ENCODE data around the gene PRRC2A. TPM values are rescaled to one million over a fixed set of nuclear protein-coding genes. Genes with fewer than 3 reads are reported as not detected.

PRRC2A gene
- total RNA-seq = 100 to 1,000 TPM; 226 to 237 TPM

DNA sequence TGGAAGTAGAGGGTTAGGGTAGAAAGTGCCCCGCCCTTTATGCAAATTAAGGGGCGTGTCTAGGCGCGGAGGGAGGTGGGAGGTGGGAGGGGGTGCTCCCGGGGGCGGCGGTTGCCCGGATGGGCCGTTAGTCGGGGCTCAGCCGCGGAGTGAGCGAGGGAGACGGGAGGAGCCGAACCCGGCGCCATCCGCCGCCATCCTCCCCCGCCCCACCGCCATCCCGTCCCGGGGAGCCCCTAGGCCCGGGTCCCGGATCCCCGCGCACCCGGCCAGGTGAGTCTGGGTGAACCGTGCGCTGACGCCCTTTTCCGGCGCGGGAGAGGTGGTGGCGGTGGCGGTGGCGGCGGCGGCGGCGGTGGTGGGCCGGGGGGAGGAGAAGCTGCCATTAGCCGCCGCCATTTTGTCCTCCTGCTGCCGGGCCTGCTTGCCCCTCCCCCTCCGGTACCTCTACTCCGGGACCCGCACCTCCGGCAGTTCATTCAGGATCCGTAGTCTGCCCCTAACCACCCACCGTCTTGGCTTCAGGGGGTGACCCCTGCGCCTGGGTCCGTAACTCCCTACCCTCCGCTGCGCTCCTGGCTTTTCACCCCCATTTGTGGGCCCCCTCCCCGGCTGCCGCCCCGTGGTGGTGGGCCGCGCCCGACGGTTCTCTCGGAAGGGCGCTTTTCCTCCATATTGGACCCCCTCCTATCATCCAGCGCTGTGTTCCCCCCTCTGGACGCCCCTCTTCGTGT lies at the start of gene PRRC2A:
TSS of gene PRRC2A (plus strand) at position 130 of the 734 bp plus-strand sequence. CDS start 2,075 bp downstream, outside the sequence.
- Mint-ChIP-seq H3K36me3 (ENCODE audit: low read depth) (peaks cover 60% of the 10 kb centered on the region), H3K4me1 (peaks cover 32% of the 10 kb centered on the region), H3K4me3 (peak within 1 kb of the TSS; percentile 82), H3K27me3 (no peaks in the 10 kb centered on the region), H3K9me3 (no peaks in the 10 kb centered on the region), H3K27ac (peak within 1 kb of the TSS; percentile 96)
- peak; percentile 37 for ATAC-seq (replicated peaks)

- Mint-ChIP-seq H3K4me1 (peaks cover 52% of the 10 kb centered on the region), H3K27me3 (no peaks in the 10 kb centered on the region), H3K36me3 (ENCODE audit: low read depth) (peaks cover 69% of the 10 kb centered on the region), H3K4me3 (peak within 1 kb of the TSS; percentile 100), H3K27ac (peak within 1 kb of the TSS; percentile 97), H3K9me3 (peaks cover 5% of the 10 kb centered on the region)
- peak; percentile 59 for ATAC-seq (replicated peaks)
These were observed 48.2 kb upstream of the PRRC2A start, which contains the start of gene LTA for GRCh38 chr6:31572041-31572911. Gene LTA (plus strand): TSS chr6:31572289. CDS start chr6:31572743, 454 bp downstream.

GRCh38 chr6:31573239-31574105 lies 47.0 kb upstream of the PRRC2A start:
- no peak for ATAC-seq (replicated peaks)
- Mint-ChIP-seq H3K36me3 (ENCODE audit: low read depth) (peaks cover 69% of the 10 kb centered on the region), H3K27me3 (no peaks in the 10 kb centered on the region), H3K4me3 (peak overlapping the region; percentile 100), H3K4me1 (peaks cover 45% of the 10 kb centered on the region), H3K27ac (peak overlapping the region; percentile 97), H3K9me3 (peaks cover 5% of the 10 kb centered on the region)

DNA sequence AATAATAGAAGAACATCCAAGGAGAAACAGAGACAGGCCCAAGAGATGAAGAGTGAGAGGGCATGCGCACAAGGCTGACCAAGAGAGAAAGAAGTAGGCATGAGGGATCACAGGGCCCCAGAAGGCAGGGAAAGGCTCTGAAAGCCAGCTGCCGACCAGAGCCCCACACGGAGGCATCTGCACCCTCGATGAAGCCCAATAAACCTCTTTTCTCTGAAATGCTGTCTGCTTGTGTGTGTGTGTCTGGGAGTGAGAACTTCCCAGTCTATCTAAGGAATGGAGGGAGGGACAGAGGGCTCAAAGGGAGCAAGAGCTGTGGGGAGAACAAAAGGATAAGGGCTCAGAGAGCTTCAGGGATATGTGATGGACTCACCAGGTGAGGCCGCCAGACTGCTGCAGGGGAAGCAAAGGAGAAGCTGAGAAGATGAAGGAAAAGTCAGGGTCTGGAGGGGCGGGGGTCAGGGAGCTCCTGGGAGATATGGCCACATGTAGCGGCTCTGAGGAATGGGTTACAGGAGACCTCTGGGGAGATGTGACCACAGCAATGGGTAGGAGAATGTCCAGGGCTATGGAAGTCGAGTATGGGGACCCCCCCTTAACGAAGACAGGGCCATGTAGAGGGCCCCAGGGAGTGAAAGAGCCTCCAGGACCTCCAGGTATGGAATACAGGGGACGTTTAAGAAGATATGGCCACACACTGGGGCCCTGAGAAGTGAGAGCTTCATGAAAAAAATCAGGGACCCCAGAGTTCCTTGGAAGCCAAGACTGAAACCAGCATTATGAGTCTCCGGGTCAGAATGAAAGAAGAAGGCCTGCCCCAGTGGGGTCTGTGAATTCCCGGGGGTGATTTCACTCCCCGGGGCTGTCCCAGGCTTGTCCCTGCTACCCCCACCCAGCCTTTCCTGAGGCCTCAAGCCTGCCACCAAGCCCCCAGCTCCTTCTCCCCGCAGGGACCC lies 46.1 kb upstream of the PRRC2A start:
- Mint-ChIP-seq H3K4me1 (peaks cover 45% of the 10 kb centered on the region), H3K4me3 (peak overlapping the region; percentile 100), H3K9me3 (peaks cover 5% of the 10 kb centered on the region), H3K27ac (peak overlapping the region; percentile 97), H3K36me3 (ENCODE audit: low read depth) (peaks cover 78% of the 10 kb centered on the region), H3K27me3 (no peaks in the 10 kb centered on the region)
- ATAC-seq (replicated peaks) = peak; percentile 8

DNA sequence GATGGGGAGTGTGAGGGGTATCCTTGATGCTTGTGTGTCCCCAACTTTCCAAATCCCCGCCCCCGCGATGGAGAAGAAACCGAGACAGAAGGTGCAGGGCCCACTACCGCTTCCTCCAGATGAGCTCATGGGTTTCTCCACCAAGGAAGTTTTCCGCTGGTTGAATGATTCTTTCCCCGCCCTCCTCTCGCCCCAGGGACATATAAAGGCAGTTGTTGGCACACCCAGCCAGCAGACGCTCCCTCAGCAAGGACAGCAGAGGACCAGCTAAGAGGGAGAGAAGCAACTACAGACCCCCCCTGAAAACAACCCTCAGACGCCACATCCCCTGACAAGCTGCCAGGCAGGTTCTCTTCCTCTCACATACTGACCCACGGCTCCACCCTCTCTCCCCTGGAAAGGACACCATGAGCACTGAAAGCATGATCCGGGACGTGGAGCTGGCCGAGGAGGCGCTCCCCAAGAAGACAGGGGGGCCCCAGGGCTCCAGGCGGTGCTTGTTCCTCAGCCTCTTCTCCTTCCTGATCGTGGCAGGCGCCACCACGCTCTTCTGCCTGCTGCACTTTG lies 45.1 kb upstream of the PRRC2A start, which contains the start of gene TNF:
TSS of gene TNF (plus strand) at position 231 of the 567 bp plus-strand sequence. CDS start at position 408, 177 bp downstream.
- peak within 1 kb of the TSS; percentile 100 for H3K4me3 Mint-ChIP-seq
- no peaks in the 10 kb centered on the region for H3K27me3 Mint-ChIP-seq
- H3K4me1 Mint-ChIP-seq = peaks cover 42% of the 10 kb centered on the region
- peak; percentile 29 for ATAC-seq (replicated peaks)
- H3K27ac Mint-ChIP-seq = peak within 1 kb of the TSS; percentile 97
- H3K36me3 Mint-ChIP-seq (ENCODE audit: low read depth) = peaks cover 88% of the 10 kb centered on the region
- H3K9me3 Mint-ChIP-seq = peaks cover 5% of the 10 kb centered on the region

DNA sequence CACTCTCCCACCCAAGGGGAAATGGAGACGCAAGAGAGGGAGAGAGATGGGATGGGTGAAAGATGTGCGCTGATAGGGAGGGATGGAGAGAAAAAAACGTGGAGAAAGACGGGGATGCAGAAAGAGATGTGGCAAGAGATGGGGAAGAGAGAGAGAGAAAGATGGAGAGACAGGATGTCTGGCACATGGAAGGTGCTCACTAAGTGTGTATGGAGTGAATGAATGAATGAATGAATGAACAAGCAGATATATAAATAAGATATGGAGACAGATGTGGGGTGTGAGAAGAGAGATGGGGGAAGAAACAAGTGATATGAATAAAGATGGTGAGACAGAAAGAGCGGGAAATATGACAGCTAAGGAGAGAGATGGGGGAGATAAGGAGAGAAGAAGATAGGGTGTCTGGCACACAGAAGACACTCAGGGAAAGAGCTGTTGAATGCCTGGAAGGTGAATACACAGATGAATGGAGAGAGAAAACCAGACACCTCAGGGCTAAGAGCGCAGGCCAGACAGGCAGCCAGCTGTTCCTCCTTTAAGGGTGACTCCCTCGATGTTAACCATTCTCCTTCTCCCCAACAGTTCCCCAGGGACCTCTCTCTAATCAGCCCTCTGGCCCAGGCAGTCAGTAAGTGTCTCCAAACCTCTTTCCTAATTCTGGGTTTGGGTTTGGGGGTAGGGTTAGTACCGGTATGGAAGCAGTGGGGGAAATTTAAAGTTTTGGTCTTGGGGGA lies 44.4 kb upstream of the PRRC2A start:
- no peak for ATAC-seq (replicated peaks)
- Mint-ChIP-seq H3K4me1 (peaks cover 37% of the 10 kb centered on the region), H3K27me3 (no peaks in the 10 kb centered on the region), H3K4me3 (peak overlapping the region; percentile 100), H3K9me3 (peaks cover 5% of the 10 kb centered on the region), H3K36me3 (ENCODE audit: low read depth) (peaks cover 95% of the 10 kb centered on the region), H3K27ac (peak overlapping the region; percentile 97)

DNA sequence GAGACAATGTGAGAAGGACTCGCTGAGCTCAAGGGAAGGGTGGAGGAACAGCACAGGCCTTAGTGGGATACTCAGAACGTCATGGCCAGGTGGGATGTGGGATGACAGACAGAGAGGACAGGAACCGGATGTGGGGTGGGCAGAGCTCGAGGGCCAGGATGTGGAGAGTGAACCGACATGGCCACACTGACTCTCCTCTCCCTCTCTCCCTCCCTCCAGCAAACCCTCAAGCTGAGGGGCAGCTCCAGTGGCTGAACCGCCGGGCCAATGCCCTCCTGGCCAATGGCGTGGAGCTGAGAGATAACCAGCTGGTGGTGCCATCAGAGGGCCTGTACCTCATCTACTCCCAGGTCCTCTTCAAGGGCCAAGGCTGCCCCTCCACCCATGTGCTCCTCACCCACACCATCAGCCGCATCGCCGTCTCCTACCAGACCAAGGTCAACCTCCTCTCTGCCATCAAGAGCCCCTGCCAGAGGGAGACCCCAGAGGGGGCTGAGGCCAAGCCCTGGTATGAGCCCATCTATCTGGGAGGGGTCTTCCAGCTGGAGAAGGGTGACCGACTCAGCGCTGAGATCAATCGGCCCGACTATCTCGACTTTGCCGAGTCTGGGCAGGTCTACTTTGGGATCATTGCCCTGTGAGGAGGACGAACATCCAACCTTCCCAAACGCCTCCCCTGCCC lies 43.5 kb upstream of the PRRC2A start:
- H3K27ac Mint-ChIP-seq = peak overlapping the region; percentile 97
- H3K27me3 Mint-ChIP-seq = no peaks in the 10 kb centered on the region
- peaks cover 31% of the 10 kb centered on the region for H3K4me1 Mint-ChIP-seq
- peak; percentile 12 for ATAC-seq (replicated peaks)
- peaks cover 5% of the 10 kb centered on the region for H3K9me3 Mint-ChIP-seq
- H3K36me3 Mint-ChIP-seq (ENCODE audit: low read depth) = peaks cover 100% of the 10 kb centered on the region
- H3K4me3 Mint-ChIP-seq = peak overlapping the region; percentile 100

DNA sequence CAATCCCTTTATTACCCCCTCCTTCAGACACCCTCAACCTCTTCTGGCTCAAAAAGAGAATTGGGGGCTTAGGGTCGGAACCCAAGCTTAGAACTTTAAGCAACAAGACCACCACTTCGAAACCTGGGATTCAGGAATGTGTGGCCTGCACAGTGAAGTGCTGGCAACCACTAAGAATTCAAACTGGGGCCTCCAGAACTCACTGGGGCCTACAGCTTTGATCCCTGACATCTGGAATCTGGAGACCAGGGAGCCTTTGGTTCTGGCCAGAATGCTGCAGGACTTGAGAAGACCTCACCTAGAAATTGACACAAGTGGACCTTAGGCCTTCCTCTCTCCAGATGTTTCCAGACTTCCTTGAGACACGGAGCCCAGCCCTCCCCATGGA lies 42.9 kb upstream of the PRRC2A start:
- H3K4me1 Mint-ChIP-seq = peaks cover 25% of the 10 kb centered on the region
- peak overlapping the region; percentile 97 for H3K27ac Mint-ChIP-seq
- H3K4me3 Mint-ChIP-seq = peak overlapping the region; percentile 100
- no peak for ATAC-seq (replicated peaks)
- peaks cover 5% of the 10 kb centered on the region for H3K9me3 Mint-ChIP-seq
- H3K27me3 Mint-ChIP-seq = no peaks in the 10 kb centered on the region
- H3K36me3 Mint-ChIP-seq (ENCODE audit: low read depth) = peaks cover 98% of the 10 kb centered on the region

DNA sequence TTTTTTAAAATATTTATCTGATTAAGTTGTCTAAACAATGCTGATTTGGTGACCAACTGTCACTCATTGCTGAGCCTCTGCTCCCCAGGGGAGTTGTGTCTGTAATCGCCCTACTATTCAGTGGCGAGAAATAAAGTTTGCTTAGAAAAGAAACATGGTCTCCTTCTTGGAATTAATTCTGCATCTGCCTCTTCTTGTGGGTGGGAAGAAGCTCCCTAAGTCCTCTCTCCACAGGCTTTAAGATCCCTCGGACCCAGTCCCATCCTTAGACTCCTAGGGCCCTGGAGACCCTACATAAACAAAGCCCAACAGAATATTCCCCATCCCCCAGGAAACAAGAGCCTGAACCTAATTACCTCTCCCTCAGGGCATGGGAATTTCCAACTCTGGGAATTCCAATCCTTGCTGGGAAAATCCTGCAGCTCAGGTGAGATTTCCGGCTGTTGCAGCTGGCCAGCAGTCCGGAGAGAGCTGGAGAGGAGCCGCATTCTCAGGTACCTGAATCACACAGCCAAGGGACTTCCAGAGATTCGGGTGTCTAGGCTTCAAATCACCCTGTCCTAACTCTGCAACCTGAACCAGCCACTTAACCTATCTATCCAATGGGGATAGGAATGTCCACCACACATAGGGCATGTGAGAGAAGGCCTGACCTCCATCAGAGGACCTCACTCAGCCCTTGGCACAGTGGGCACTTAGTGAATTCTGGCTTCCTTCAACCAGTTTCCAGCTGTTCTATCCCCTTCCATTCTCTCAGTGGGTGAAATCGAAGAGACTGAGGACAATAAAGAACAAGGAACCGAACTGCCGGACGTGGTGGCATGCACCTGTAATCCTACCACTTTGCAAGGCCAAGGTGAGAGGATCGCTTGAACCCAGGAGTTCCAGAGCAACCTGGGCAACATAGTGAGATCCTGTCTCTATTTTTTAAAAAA lies 42.1 kb upstream of the PRRC2A start:
- H3K4me3 Mint-ChIP-seq = peak overlapping the region; percentile 100
- no peaks in the 10 kb centered on the region for H3K27me3 Mint-ChIP-seq
- peaks cover 96% of the 10 kb centered on the region for H3K36me3 Mint-ChIP-seq (ENCODE audit: low read depth)
- no peak for ATAC-seq (replicated peaks)
- H3K4me1 Mint-ChIP-seq = peaks cover 25% of the 10 kb centered on the region
- H3K9me3 Mint-ChIP-seq = peaks cover 5% of the 10 kb centered on the region
- H3K27ac Mint-ChIP-seq = peak overlapping the region; percentile 99

DNA sequence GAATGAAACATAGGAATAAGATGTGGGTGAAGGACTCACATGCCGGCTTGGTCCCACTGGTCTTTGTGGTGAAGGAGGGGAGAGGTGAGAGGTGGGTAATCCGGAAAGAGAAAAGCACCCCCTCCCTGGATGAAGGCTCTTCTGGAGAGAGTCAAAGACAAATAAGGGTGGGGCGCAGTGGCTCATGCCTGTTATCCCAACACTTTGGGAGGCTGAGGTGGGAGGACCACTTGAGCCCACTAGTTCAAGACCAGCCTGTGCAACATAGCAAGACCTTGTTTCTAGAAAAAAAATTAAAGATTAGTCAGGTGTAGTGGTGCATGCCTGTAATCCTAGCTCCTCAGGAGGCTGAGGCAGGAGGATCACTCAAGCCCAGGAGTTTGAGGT lies 41.4 kb upstream of the PRRC2A start:
- peak overlapping the region; percentile 99 for H3K27ac Mint-ChIP-seq
- H3K4me3 Mint-ChIP-seq = peak overlapping the region; percentile 100
- H3K27me3 Mint-ChIP-seq = no peaks in the 10 kb centered on the region
- peaks cover 5% of the 10 kb centered on the region for H3K9me3 Mint-ChIP-seq
- peaks cover 89% of the 10 kb centered on the region for H3K36me3 Mint-ChIP-seq (ENCODE audit: low read depth)
- peaks cover 22% of the 10 kb centered on the region for H3K4me1 Mint-ChIP-seq
- ATAC-seq (replicated peaks) = no peak

All from activated T-helper 17 cell treated with anti-CD3 and anti-CD28 coated beads, Interleukin-2, amount 50 U/mL, for 72 hours (primary cell).